ENCODE measurements around the gene ANKDD1B. TPM values are rescaled to one million over a fixed set of nuclear protein-coding genes. Genes with fewer than 3 reads are reported as not detected.

ANKDD1B gene
- total and polyA plus RNA-seq, 9 of the 15 experiments (the other 6 are each of a cell fraction or from before 2014, with no cell fraction given): 0.04 to 0.29 (median 0.18) TPM; not detected in 1

DNA sequence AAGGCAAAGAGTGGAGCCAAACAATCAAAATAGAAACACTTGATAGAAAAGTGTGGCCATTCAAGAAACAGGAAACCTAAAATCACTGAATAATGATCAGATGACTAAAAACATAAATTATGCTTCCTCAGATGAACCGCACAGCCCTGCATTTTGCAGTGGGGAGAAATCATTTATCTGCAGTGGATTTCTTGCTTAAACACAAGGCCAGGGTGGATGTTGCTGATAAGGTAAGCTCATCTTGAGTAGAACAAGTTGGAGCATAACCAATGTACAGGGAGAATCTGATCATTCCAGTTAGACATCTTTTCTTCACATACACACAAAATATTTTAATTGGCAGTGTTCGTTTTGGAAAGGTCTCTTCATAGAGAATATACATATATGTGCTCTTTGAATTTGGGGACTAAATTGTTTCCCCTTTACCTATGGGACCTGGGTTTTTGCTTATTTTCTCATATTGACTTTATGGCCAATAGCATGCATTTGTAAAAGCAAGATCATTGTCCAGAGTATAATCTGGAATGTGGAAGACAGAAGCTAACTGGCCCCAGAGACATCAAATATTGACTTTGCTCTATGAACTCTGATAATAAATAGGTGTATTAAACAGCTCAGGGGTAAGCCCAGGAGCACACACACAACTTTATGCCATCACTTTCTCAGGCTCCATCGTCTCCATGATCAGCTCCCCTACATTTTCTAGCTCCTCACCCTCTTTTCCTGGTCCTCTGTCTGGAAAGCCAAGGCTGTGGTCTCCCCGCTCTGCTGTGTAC lies 9.1 kb downstream of the ANKDD1B start (continued):
- TF ChIP-seq, protein P1, sequence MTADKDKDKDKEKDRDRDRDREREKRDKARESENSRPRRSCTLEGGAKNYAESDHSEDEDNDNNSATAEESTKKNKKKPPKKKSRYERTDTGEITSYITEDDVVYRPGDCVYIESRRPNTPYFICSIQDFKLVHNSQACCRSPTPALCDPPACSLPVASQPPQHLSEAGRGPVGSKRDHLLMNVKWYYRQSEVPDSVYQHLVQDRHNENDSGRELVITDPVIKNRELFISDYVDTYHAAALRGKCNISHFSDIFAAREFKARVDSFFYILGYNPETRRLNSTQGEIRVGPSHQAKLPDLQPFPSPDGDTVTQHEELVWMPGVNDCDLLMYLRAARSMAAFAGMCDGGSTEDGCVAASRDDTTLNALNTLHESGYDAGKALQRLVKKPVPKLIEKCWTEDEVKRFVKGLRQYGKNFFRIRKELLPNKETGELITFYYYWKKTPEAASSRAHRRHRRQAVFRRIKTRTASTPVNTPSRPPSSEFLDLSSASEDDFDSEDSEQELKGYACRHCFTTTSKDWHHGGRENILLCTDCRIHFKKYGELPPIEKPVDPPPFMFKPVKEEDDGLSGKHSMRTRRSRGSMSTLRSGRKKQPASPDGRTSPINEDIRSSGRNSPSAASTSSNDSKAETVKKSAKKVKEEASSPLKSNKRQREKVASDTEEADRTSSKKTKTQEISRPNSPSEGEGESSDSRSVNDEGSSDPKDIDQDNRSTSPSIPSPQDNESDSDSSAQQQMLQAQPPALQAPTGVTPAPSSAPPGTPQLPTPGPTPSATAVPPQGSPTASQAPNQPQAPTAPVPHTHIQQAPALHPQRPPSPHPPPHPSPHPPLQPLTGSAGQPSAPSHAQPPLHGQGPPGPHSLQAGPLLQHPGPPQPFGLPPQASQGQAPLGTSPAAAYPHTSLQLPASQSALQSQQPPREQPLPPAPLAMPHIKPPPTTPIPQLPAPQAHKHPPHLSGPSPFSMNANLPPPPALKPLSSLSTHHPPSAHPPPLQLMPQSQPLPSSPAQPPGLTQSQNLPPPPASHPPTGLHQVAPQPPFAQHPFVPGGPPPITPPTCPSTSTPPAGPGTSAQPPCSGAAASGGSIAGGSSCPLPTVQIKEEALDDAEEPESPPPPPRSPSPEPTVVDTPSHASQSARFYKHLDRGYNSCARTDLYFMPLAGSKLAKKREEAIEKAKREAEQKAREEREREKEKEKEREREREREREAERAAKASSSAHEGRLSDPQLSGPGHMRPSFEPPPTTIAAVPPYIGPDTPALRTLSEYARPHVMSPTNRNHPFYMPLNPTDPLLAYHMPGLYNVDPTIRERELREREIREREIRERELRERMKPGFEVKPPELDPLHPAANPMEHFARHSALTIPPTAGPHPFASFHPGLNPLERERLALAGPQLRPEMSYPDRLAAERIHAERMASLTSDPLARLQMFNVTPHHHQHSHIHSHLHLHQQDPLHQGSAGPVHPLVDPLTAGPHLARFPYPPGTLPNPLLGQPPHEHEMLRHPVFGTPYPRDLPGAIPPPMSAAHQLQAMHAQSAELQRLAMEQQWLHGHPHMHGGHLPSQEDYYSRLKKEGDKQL (CRISPR knock-in tag; IDR thresholded peaks at IDR 0.05; ENCODE audit: borderline replicate concordance): no peak
- TF ChIP-seq, protein P2, sequence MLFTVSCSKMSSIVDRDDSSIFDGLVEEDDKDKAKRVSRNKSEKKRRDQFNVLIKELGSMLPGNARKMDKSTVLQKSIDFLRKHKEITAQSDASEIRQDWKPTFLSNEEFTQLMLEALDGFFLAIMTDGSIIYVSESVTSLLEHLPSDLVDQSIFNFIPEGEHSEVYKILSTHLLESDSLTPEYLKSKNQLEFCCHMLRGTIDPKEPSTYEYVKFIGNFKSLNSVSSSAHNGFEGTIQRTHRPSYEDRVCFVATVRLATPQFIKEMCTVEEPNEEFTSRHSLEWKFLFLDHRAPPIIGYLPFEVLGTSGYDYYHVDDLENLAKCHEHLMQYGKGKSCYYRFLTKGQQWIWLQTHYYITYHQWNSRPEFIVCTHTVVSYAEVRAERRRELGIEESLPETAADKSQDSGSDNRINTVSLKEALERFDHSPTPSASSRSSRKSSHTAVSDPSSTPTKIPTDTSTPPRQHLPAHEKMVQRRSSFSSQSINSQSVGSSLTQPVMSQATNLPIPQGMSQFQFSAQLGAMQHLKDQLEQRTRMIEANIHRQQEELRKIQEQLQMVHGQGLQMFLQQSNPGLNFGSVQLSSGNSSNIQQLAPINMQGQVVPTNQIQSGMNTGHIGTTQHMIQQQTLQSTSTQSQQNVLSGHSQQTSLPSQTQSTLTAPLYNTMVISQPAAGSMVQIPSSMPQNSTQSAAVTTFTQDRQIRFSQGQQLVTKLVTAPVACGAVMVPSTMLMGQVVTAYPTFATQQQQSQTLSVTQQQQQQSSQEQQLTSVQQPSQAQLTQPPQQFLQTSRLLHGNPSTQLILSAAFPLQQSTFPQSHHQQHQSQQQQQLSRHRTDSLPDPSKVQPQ (CRISPR knock-in tag; IDR thresholded peaks at IDR 0.05; ENCODE audit: borderline replicate concordance): no peak
- TF ChIP-seq RBM22 (IDR thresholded peaks at IDR 0.05; ENCODE audit: low read depth, low read length, poor library complexity, severe bottlenecking) (no peak), TEAD4 (IDR thresholded peaks at IDR 0.05; ENCODE audit: low read length) (peak; percentile 76), TEAD4 (CRISPR knock-in tag; IDR thresholded peaks at IDR 0.05; ENCODE audit: borderline replicate concordance) (no peak), ELF4 (CRISPR knock-in tag; IDR thresholded peaks at IDR 0.05) (0 out of 2 replicates have a peak, but pooled peaks have one; percentile 39), GABPB2 (CRISPR knock-in tag; conservative IDR thresholded peaks at IDR 0.05) (no peak), SRF (CRISPR knock-in tag; IDR thresholded peaks at IDR 0.05) (no peak), ZNF184 (CRISPR knock-in tag; IDR thresholded peaks at IDR 0.05) (no peak), EHMT2 (IDR thresholded peaks at IDR 0.05) (peak; percentile 58; the same call in 1 of the 2 replicates), TSC22D4 (tag; IDR thresholded peaks at IDR 0.05) (no peak), FOXK2 (conservative IDR thresholded peaks at IDR 0.05 in 1 of 2, IDR thresholded peaks at IDR 0.05 in 1 of 2; ENCODE audit: low read depth in 2 of 2) (no peak), DDX20 (tag; IDR thresholded peaks at IDR 0.05; ENCODE audit: low read depth) (no peak), NR2C1 (IDR thresholded peaks at IDR 0.05) (no peak), NR2C1 (tag; IDR thresholded peaks at IDR 0.05) (no peak), ZNF212 (CRISPR knock-in tag; IDR thresholded peaks at IDR 0.05) (no peak), TRIM28 (IDR thresholded peaks at IDR 0.05) (no peak)
- TF ChIP-seq, protein P3, sequence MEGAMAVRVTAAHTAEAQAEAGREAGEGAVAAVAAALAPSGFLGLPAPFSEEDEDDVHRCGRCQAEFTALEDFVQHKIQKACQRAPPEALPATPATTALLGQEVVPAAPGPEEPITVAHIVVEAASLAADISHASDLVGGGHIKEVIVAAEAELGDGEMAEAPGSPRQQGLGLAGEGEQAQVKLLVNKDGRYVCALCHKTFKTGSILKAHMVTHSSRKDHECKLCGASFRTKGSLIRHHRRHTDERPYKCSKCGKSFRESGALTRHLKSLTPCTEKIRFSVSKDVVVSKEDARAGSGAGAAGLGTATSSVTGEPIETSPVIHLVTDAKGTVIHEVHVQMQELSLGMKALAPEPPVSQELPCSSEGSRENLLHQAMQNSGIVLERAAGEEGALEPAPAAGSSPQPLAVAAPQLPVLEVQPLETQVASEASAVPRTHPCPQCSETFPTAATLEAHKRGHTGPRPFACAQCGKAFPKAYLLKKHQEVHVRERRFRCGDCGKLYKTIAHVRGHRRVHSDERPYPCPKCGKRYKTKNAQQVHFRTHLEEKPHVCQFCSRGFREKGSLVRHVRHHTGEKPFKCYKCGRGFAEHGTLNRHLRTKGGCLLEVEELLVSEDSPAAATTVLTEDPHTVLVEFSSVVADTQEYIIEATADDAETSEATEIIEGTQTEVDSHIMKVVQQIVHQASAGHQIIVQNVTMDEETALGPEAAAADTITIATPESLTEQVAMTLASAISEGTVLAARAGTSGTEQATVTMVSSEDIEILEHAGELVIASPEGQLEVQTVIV (CRISPR knock-in tag; IDR thresholded peaks at IDR 0.05; ENCODE audit: borderline replicate concordance): no peak

All from K562 (cell line).